Keratinocyte (primary cell): ENCODE measurements around the gene WRNIP1. TPM values are rescaled to one million over a fixed set of nuclear protein-coding genes. Genes with fewer than 3 reads are reported as not detected.

ENCODE experiments used
- DNase-seq: peaks from one replicate; pipeline ENCODE4 v3.0.0-alpha.2; 2011; ENCODE audit warnings: low read depth, missing footprints, low spot score
- FAIRE-seq: peaks from 2 replicates; lab custom pipeline; 2011; peaks lifted over from hg19 to GRCh38; lab: Jason Lieb, UNC
- H2AFZ ChIP-seq: 2 replicates; pipeline ENCODE4 v1.6.0; 2012; ENCODE audit warnings: low read length, control low read depth, inconsistent platforms; ENCODE audit not compliant: control insufficient read depth
- H3K27ac ChIP-seq: 2 replicates; pipeline ENCODE4 v1.5.1; 2011; ENCODE audit warnings: low read length; ENCODE audit not compliant: control insufficient read depth, insufficient read depth
- H3K27me3 ChIP-seq: 3 replicates; pipeline ENCODE4 v1.6.0; 2011; ENCODE audit warnings: low read length; ENCODE audit not compliant: control insufficient read depth, insufficient read depth; ENCODE audit errors: extremely low read depth
- H3K36me3 ChIP-seq, 2 experiments: 2 replicates in 1 of 2; 3 replicates in 1 of 2; pipeline ENCODE4 v1.5.1; 2011; ENCODE audit warnings: low read length in 2 of 2, mild to moderate bottlenecking in 1 of 2; ENCODE audit not compliant: control insufficient read depth in 2 of 2, insufficient read depth in 2 of 2; ENCODE audit errors: extremely low read depth in 1 of 2
- H3K4me1 ChIP-seq: 3 replicates; pipeline ENCODE4 v1.5.1; 2011; ENCODE audit warnings: low read length; ENCODE audit not compliant: control insufficient read depth, insufficient read depth; ENCODE audit errors: extremely low read depth
- H3K4me2 ChIP-seq: 3 replicates; pipeline ENCODE4 v1.6.0; 2011; ENCODE audit warnings: low read depth, low read length; ENCODE audit not compliant: control insufficient read depth, insufficient read depth; ENCODE audit errors: extremely low read depth
- H3K4me3 ChIP-seq, 3 experiments: fragments of 200-600 bp in 1 of 3; sonication (generic) in 1 of 3; 2 replicates in 2 of 3; 3 replicates in 1 of 3; pipeline ENCODE4 v1.5.1; 2011 to 2016; ENCODE audit warnings: low read length in 3 of 3, mild to moderate bottlenecking in 3 of 3, control low read depth in 2 of 3, inconsistent platforms in 1 of 3, low read depth in 1 of 3, mixed read lengths in 1 of 3, mixed run types in 1 of 3, moderate library complexity in 1 of 3; ENCODE audit not compliant: control insufficient read depth in 2 of 3, insufficient read depth in 2 of 3; ENCODE audit errors: extremely low read depth in 1 of 3
- H3K79me2 ChIP-seq: 2 replicates; pipeline ENCODE4 v1.6.0; 2012; ENCODE audit warnings: low read length; ENCODE audit not compliant: control insufficient read depth, insufficient read depth
- H3K9ac ChIP-seq: 3 replicates; pipeline ENCODE4 v1.6.0; 2011; ENCODE audit warnings: low read length; ENCODE audit not compliant: control insufficient read depth, insufficient read depth; ENCODE audit errors: extremely low read depth
- H3K9me1 ChIP-seq: 3 replicates; pipeline ENCODE4 v1.6.0; 2011; ENCODE audit warnings: low read length; ENCODE audit not compliant: control insufficient read depth, insufficient read depth; ENCODE audit errors: extremely low read depth
- H3K9me3 ChIP-seq: 2 replicates; pipeline ENCODE4 v1.5.1; 2012; ENCODE audit warnings: low read depth, low read length; ENCODE audit not compliant: control insufficient read depth
- H4K20me1 ChIP-seq: 3 replicates; pipeline ENCODE4 v1.6.0; 2011; ENCODE audit warnings: low read length; ENCODE audit not compliant: control insufficient read depth, insufficient read depth; ENCODE audit errors: extremely low read depth
- EZH2 ChIP-seq: IDR thresholded peaks from one replicate; pipeline ENCODE4 v1.6.1; 2012; ENCODE audit warnings: inconsistent platforms, mild to moderate bottlenecking, low read length, moderate library complexity
- dilution Hi-C: fragments of 300-500 bp; cut with MboI; formaldehyde crosslinking; loops from one replicate; pipeline ENCODE4 v1.7.0; 2020; ENCODE audit warnings: low sequenced_read_pairs; ENCODE audit not compliant: extremely low pct_ligation_motif_present
- polyA plus RNA-seq, 5 experiments: library from polyadenylated mRNA; depleted of rRNA in 3 of 5; stranded (reverse) in 3 of 5; stranded (forward) in 1 of 5; unstranded in 1 of 5; fragments of >200 nt; gene quantifications; 1 replicate in 1 of 5; 2 replicates in 3 of 5; 3 replicates in 1 of 5; pipeline versions ENCODE4 v1.2.1 to v1.2.3, GENCODE V29; 2011 to 2012; ENCODE audit warnings: missing spikeins in 2 of 5, low read depth in 1 of 5, low replicate concordance in 1 of 5
- TF ChIP-seq, protein P1 (sequence below), 3 experiments: IDR thresholded peaks in 1 of 3; conservative IDR thresholded peaks in 1 of 3; optimal IDR thresholded peaks in 1 of 3; 2 replicates in 2 of 3; 3 replicates in 1 of 3; pipeline versions ENCODE3 to v1.5.1; 2011; ENCODE audit warnings: low read length in 3 of 3, mild to moderate bottlenecking in 3 of 3, moderate library complexity in 2 of 3, control low read depth in 1 of 3, inconsistent platforms in 1 of 3; ENCODE audit not compliant: insufficient read depth in 2 of 3; ENCODE audit errors: extremely low read depth in 1 of 3

The WRNIP1 gene
- polyA plus RNA-seq, 1 donor (not counting 4 experiments of a cell fraction or from before 2014, with no cell fraction given), result 52.3 TPM

DNA sequence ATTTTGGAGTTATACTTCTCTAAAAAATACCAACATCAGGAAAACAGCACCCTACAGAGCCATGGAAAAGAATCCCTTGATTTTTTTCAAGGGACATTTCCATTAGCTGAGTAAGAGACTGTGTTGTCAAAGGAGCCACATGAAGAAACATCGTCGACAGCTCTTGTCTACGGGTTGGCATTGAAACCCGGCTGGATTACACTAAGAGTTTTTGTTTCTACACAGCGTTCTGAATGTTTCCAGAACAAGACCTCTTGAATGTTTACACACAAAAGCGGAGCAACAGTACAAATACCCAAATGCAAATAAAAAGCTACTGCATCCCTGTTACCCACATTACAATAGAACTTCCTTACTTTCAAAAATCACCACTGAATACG, 12.1 kb upstream of the WRNIP1 start:
- no peak overlapping the region for H3K4me3 ChIP-seq
- H2AFZ ChIP-seq, result no peak overlapping the region
- DNase-seq (no peak), FAIRE-seq (no peak)
- H3K4me2 ChIP-seq, result no peak overlapping the region
- no peaks in the 10 kb centered on the region for H3K27me3 ChIP-seq
- TF ChIP-seq, protein P1, sequence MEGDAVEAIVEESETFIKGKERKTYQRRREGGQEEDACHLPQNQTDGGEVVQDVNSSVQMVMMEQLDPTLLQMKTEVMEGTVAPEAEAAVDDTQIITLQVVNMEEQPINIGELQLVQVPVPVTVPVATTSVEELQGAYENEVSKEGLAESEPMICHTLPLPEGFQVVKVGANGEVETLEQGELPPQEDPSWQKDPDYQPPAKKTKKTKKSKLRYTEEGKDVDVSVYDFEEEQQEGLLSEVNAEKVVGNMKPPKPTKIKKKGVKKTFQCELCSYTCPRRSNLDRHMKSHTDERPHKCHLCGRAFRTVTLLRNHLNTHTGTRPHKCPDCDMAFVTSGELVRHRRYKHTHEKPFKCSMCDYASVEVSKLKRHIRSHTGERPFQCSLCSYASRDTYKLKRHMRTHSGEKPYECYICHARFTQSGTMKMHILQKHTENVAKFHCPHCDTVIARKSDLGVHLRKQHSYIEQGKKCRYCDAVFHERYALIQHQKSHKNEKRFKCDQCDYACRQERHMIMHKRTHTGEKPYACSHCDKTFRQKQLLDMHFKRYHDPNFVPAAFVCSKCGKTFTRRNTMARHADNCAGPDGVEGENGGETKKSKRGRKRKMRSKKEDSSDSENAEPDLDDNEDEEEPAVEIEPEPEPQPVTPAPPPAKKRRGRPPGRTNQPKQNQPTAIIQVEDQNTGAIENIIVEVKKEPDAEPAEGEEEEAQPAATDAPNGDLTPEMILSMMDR (optimal IDR thresholded peaks at IDR 0.05 in 1 of 3, IDR thresholded peaks at IDR 0.05 in 1 of 3, conservative IDR thresholded peaks at IDR 0.05 in 1 of 3; ENCODE audit: extremely low read depth in 1 of 3, insufficient read depth in 2 of 3, low read length in 3 of 3), result no peak
- TF ChIP-seq EZH2, result no peak
- H4K20me1 ChIP-seq, result no peaks in the 10 kb centered on the region
- H3K79me2 ChIP-seq, result no peaks in the 10 kb centered on the region
- no peak overlapping the region for H3K27ac ChIP-seq
- H3K9me1 ChIP-seq, result no peaks in the 10 kb centered on the region
- no peaks in the 10 kb centered on the region for H3K9me3 ChIP-seq
- no peak overlapping the region for H3K9ac ChIP-seq
- dilution Hi-C loops, result no loop called here
- no peaks in the 10 kb centered on the region for H3K36me3 ChIP-seq
- H3K4me1 ChIP-seq, result no peaks in the 10 kb centered on the region

DNA sequence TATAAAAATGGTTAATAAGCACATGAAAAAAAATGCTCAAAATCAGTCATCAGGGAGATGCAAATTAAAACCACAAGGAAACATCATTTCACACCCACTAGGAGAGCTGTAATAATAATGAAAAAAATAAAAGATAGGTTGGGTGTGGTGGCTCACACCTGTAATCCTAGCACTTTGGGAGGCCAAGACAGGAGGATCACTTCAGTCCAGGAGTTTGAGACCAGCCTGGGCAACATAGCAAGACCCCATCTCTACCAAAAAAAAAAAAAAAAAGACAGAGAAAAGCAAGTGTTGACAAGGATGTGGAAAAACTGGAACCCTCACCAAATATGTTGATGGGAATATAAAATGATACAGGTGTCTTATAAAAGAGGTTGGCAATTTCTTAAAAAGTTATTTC, 11.4 kb upstream of the WRNIP1 start:
- no peaks in the 10 kb centered on the region for H3K9me1 ChIP-seq
- TF ChIP-seq, protein P1 (optimal IDR thresholded peaks at IDR 0.05 in 1 of 3, IDR thresholded peaks at IDR 0.05 in 1 of 3, conservative IDR thresholded peaks at IDR 0.05 in 1 of 3; ENCODE audit: extremely low read depth in 1 of 3, insufficient read depth in 2 of 3, low read length in 3 of 3), result no peak
- TF ChIP-seq EZH2, result no peak
- H4K20me1 ChIP-seq, result no peaks in the 10 kb centered on the region
- no peak overlapping the region for H3K4me3 ChIP-seq
- no peaks in the 10 kb centered on the region for H3K27me3 ChIP-seq
- H3K9ac ChIP-seq, result no peak overlapping the region
- H3K27ac ChIP-seq, result no peak overlapping the region
- FAIRE-seq (no peak), DNase-seq (no peak)
- H3K9me3 ChIP-seq, result no peaks in the 10 kb centered on the region
- H3K4me1 ChIP-seq, result no peaks in the 10 kb centered on the region
- H3K79me2 ChIP-seq, result no peaks in the 10 kb centered on the region
- dilution Hi-C loops, result no loop called here
- no peak overlapping the region for H3K4me2 ChIP-seq
- no peak overlapping the region for H2AFZ ChIP-seq
- H3K36me3 ChIP-seq, result no peaks in the 10 kb centered on the region
